ENCODE measurements around the gene TAP1. TPM values are rescaled to one million over a fixed set of nuclear protein-coding genes. Genes with fewer than 3 reads are reported as not detected.

Gene TAP1
- total RNA-seq, 1 experiment from 2014 or later: 13.6 TPM

GRCh38 chr6:32860674-32861073 lies 7.2 kb upstream of the TAP1 start:
- ChIA-PET POLR2A (interaction anchor here (1.0 to 1.4 kb wide), 3 partner anchors 22 to 111 kb away, joined by 3 to 8 read pairs (median 3); partner anchors contain the start of gene TAP2), CTCF (interaction anchor here (0.7 to 9.4 kb wide), 12 partner anchors 8 to 124 kb away, joined by 3 to 291 read pairs (median 7); partner anchors contain the start of genes HLA-DMA and TAP2)
- Mint-ChIP-seq H3K36me3 (no peaks in the 10 kb centered on the region), H3K4me3 (no peak overlapping the region), H3K4me1 (peaks cover 10% of the 10 kb centered on the region), H3K9me3 (no peaks in the 10 kb centered on the region), H3K27me3 (ENCODE audit: low read depth) (peaks cover 37% of the 10 kb centered on the region), H3K27ac (peak overlapping the region; percentile 88)
- TF ChIP-seq PREB (CRISPR knock-in tag; IDR thresholded peaks at IDR 0.05; ENCODE audit: borderline replicate concordance) (no peak), GABPB1 (CRISPR knock-in tag; IDR thresholded peaks at IDR 0.05) (no peak), TEAD4 (CRISPR knock-in tag; IDR thresholded peaks at IDR 0.05) (no peak), E2F4 (CRISPR knock-in tag; IDR thresholded peaks at IDR 0.05; ENCODE audit: borderline replicate concordance, low read depth) (no peak), SMAD4 (CRISPR knock-in tag; IDR thresholded peaks at IDR 0.05) (no peak), JUN (CRISPR knock-in tag; IDR thresholded peaks at IDR 0.05) (no peak), E2F1 (CRISPR knock-in tag; IDR thresholded peaks at IDR 0.05) (no peak), CTCF (IDR thresholded peaks at IDR 0.05) (no peak), ATF3 (CRISPR knock-in tag; conservative IDR thresholded peaks at IDR 0.05) (no peak), ZNF671 (CRISPR knock-in tag; IDR thresholded peaks at IDR 0.05) (no peak), ATF6 (CRISPR knock-in tag; IDR thresholded peaks at IDR 0.05) (no peak), USF1 (CRISPR knock-in tag; IDR thresholded peaks at IDR 0.05) (no peak), ZNF263 (CRISPR knock-in tag; IDR thresholded peaks at IDR 0.05; ENCODE audit: low read depth) (no peak), E2F5 (CRISPR knock-in tag; IDR thresholded peaks at IDR 0.05) (no peak), MAX (CRISPR knock-in tag; IDR thresholded peaks at IDR 0.05) (no peak), NFATC4 (CRISPR knock-in tag; IDR thresholded peaks at IDR 0.05) (no peak)
- ATAC-seq (no peak), DNase-seq (ENCODE audit: low spot score) (no peak)
